ENCODE data around the gene ZNF273.
"Not testable (repeated sequence)": the region's sequence is repeated elsewhere in the genome, so short reads cannot be mapped to it uniquely, and the experiment has no call there.

Gene ZNF273

DNA sequence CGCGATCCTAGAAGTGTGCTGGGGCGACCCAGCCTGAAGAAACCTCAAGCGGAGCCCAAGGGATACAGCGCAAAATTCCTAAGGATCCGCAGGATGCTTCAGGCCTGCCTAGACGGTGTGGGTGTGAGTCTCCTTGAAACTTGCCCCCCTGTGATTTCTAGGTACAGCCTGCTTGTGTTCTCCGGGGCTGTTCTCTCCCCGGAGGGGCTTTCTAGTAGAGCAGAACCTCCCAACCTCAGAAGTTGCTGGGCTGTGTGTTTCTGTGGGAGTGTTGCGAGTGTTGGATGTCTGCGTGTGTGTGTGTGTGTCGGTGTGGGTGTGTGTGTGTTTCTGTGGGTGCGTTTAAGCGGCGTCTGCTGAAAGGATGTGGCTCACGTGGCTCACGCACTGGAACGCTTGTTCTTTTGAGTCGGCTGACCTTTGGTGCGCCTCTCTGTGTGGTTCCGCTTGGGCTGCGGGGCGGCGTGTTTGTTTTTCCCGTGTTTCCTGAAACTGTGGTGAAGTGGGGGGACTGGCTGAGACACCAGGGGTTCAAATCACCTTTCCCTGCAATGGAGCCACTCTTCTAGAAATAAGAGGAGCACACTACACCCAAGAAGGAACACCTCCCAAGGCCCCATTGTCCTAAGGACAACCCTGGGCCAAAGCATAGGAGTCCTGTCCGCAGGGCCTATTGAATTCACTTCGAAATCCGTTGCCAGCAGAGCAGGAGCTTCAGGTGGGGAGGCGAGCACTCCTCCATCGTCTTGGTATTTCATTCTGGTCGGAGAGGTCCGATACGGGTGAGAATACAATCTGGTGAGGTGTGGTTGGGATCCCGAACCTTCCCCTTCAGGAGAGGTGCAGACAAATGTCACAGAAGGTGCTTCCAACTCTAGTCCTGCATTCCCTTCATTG lies 25.1 kb upstream of the ZNF273 start:
- no peak for DNase-seq

DNA sequence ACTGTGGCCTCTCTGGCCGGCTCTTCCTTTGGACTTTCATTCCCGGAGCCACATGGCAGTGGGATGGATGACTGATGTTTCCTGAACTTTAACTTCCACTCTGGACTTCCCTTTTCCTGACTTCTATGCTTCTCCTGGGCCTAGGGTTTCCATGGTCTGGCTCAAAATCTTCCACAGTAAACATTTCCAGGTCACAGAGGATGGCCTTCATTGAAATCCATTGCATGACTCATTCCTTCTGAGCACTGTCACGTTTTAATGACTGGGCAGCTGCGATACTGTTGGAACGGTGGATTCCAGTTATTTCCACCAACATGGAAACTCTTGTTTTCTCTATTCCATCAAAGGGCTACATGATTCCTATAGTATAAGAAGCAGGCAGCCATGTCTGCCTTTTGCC lies 24.4 kb upstream of the ZNF273 start:
- DNase-seq: no peak

DNA sequence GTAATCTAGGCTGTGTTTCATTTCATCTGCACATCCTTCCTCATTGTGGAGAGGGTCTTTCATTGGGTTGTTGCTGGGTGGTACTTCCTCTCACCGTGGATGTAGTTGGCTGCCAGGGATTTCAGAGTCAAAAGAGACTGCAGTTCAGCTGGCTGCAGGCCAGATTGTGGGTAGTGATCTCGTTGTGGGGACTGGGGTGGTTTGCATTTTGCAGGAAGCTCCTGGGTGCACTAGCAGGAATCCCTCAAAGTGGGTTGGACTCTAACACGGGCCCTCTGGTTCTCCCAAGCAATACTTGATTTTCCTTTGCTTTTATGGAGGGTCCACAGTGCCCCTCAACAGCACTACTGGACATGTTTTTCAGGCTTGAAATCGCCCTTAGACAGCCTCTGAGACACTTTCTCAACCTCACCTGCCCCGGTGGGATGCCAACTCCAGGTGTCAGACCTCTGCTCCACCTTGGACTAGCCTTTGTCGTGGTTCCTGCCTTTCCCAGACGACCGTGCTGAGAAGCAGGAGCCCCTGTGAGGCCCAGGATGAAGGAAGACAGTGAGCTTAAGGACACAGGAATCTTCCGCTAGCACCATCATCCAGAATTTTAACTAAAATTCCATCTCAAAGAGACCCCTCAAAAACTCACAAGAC lies 23.9 kb upstream of the ZNF273 start:
- DNase-seq: no peak

DNA sequence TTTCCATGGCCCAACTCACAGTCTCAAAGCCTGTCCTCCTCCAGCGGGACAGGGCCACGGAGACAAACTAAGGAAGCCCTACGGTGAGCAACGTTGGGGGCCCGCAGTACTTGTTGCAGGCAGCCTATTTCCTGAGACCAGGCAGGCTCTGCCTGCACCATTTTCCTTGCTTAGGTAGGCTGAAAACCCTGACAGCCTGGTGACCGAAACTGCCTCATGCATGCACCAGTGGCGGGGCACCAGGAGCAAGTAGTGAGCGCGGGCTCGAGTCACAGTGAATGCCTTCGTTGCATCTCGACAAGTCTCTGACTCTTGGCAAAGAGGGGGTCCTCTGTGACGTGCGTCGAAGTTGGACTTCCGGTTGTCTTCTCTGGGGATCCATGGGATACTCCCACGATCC lies 23.3 kb upstream of the ZNF273 start:
- no peak for DNase-seq

DNA sequence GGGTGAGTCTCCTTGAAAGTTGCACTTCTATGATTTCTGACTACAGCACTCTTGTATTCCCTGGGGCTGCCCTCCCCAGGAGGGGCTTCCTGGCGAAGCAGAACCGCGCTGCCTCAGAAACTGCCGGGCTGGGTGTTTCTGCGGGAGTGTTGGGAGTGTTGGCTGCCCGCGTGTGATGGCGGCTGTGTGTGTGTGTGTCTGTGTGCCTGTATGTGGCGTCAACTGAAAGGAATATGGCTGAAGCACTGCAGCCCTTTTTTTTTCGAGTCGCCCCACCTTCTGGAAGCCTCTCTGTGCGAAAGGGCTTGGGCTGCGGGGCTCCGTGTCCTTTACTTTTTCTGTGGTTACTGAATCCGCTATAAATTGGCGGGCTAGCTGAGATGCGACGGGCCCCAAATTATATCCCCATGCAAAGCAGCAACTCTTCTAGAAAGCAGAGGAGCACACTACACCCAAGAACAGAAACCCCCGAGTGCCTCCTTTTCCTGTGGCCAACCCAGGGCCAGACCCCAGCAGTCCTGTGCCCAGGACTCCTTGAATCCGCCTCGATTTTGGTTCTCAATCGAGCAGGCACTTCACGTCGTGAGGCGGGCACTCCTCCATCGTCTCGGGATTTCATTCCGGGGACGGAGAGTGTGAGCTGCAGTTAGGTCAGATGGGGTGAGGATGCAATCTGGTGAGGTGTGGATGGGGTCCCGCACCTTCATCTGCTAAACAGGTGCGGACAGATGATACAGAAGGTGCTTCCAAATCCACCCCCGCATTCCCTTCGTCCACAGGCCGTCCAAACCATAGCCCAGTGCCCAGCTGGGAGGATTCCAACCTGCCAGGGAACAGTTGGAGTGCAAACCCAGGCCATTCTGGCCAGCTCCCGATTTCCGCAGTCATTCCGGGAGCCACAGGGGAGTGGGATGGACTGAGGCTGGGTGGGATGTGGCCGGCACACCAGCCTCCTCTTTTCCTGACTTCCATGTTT lies 22.5 kb upstream of the ZNF273 start:
- DNase-seq: no peak

DNA sequence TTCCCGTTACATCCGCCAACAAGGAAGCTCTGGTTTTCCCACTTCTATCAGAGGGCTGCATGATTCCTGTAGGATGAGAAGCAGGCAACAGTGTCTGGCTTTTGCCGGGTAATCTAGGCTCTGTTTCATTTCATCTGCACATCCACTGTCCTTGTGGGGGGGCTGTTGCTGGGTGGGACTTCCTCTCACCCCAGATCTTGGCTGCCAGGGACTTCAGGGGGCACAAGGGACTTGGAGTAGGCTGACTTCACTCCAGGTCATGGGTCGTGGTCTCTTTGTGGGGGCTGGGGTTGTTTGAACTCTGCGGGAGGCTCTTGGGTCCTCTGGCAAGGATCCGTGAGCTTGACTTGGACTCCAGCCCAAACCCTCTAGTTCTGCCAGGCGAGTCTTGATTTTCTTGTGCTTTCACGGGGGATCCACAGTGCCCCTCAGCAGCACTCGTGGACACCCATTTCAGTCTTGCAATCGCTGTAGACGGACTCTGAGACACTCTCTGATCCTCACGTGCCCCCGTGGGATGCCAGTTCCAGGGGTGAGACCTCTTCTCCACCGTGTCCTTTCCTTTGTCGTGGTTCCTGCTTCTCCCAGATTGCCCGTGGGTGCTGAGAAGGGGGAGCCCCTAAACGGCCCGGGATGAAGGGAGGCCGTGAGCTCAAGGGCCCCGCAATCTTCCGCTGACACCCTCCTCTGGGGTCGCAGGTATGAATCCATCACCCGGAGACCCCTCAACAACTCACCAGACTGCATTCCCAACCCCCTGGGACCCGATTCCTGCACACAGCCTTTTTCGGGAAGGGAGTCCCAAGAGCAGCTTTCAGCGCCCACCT lies 21.4 kb upstream of the ZNF273 start:
- DNase-seq: no peak

DNA sequence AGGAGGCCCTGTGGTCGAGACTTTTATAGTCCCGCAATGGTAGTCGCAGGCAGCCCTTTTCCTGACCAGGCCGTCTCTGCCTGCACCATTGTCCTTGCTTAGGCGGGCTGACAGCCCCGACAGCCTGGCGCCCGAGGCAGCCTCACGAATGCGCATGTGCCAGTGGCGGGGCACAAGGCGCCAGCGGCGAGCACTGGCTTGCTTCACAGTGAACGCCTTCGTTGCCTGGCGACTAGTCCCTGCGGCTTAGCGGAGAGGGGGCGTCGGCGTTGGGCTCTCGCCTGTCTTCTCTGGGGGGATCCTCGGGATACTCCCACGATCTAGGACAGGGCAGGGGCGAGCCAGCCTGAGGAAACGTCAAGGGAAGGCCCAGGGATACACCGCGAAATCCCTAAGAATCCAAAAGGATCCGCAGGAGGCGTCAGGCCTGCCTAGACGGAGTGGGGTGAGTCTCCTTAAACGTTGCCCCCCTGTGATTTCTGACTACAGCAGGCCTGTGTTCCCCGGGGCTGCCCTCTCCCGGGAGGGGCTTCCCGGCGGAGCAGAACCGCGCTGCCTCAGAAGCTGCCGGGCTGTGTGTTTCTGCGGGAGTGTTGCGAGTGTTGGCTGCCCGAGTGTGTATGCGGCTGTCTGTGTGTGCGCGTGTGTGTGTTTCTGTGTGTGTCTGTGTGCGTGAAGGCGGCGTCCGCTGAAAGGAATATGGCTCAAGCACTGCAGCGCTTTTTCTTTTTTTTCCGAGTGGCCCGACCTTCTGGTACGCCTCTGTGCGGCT lies 20.5 kb upstream of the ZNF273 start:
- DNase-seq: no peak

DNA sequence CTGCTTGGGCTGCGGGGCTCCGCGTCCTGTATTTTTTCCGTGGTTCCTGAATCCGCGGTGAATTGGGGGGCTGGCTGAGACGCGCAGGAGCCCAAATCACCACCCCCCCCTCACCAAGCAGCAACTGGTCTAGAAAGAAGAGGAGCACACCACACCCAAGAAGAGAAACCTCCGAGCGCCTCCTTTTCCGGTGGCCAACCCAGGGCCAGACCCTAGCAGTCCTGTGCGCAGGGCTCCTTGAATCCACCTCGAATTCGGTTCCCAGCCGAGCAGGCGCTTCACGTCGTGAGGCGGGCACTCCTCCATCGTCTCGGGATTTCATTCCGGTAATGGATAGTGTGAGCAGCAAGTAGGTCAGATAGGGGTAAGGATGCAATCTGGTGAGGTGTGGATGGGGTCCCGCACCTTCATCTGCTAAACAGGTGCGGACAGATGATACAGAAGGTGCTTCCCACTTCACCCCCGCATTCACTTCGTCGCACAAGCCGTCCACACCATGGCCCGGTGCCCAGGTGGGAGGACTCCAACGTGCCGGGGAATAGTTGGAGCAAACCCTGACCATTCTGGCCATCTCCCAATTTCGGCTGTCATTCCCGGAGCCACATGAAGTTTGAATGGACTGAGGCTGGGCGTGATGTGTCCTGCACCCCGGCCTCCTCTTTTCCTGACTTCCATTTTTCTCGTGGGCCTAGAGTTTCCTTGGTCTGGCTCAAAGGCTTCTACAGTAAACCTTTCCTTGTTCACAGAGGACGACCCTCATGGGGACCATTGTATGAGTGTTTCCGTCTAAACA lies 19.8 kb upstream of the ZNF273 start:
- no peak for DNase-seq

DNA sequence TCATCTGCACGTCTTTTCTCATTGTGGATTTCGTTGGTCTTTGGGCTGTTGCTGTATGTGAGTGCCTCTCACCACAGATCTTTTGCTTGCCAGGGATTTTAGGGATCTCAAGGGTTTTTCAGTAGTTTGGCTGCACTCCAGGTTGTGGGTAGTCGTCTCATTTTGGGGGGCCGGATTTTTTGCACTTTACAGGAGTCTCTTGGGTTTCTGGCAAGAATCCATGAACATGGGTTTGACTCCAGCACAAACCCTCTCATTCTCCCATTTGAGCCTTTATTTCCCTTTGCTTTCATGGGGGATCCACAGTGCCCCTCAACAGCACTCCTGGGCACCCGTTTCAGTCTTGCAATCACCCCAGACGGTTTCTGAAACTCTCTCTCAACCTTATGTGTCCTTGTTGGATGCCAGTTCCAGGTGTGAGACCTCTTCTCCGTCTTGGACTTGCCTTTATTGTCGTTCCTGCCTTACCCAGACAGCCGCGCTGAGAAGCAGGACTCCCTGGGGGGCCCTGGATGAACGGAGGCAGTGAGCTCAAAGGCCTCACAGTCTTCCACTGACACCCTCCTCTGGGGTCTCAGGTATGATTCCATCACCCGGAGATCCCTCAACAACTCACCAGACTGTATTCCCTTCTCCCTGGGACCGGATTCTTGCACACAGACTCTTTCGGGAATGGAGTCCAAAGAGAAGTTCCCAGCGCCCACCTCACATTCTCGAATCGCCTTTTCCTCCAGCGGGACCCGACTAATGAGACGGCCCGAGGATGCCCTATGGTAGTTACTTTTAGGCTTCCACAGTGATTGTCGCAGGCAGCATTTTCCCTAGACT lies 18.8 kb upstream of the ZNF273 start:
- DNase-seq: no peak

DNA sequence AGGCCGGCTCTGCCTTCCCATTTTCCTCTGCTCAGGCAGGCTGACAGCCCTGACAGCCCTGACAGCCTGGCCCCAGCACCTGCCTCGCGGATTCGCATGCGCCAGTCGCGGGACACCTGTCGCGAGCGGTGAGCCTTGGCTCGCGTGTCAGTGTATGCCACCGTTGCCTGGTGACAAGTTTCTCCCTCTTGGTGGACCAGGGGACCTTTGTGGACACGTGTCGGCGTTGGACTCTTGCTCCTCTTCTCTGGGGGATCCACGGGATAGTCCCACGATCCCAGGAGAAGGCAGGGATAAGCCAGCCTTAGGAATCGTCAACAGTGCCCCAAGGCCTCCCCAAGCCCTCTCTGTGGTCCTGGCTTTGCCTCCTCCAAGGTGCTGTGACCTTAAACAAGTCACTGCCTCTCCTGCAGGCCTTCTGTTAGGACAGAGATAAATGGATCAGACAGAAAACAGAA lies 18.1 kb upstream of the ZNF273 start:
- no peak for DNase-seq

DNA sequence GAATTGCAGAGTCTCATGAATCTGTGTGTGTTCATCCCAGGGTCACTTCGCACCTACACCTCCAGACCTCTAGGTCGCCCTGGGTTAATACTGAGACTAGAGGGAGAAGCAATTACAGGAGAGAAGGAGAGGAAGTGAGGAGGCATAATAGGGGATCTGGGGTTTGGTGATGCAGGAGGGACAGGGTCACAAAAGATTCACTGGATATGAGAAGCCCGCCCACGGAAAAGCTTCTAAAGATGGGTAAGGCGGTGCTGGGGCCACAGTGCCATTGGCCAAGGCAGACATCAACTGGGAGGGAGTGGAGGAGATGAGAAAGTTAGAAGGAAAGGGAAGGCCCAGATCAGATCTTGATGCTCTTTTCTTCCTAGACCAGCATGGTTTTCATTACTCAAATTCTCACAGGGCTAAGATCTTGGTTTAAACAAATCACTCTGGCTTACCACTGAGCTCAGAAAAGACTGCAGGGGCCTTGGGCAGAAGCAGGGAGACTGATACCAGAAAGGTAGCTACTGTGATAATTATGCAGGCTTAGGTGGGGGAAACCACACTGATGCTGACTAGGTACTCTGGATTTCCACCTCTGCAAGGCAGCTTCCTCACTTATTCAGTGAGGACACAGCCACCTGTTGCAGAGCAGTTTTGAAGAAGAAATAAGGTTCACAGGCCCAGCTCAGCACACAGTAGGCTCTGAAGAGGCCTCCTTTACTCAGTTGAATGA lies 17.4 kb upstream of the ZNF273 start:
- no peak for DNase-seq

DNA sequence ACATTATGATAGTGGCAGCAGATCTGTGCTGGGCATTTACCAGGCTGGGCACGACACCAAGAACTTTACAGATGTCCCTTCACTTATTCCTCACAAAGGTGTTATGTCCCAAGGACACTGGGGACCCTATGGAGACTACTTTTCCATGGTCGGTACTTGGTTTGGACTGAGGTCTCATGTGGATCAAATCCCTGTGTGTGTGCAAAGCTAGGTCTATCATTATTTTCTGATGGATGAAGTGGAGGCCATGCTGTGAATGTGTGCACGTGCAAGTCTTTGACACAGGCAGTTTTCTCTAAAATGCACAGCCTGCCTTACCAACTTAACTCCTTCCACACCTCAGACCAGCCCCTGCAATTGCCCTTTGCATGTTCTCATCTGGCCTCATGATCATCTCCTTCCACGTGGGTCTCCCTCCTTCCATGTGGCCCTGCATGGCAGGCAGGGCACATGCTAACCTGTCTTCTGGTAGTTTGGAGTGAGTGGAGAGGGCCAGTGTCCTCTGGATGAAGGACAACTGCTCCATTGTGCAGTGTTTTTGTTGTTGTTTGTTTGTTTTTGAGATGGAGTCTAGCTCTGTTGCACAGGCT lies 16.0 kb upstream of the ZNF273 start:
- DNase-seq: no peak

DNA sequence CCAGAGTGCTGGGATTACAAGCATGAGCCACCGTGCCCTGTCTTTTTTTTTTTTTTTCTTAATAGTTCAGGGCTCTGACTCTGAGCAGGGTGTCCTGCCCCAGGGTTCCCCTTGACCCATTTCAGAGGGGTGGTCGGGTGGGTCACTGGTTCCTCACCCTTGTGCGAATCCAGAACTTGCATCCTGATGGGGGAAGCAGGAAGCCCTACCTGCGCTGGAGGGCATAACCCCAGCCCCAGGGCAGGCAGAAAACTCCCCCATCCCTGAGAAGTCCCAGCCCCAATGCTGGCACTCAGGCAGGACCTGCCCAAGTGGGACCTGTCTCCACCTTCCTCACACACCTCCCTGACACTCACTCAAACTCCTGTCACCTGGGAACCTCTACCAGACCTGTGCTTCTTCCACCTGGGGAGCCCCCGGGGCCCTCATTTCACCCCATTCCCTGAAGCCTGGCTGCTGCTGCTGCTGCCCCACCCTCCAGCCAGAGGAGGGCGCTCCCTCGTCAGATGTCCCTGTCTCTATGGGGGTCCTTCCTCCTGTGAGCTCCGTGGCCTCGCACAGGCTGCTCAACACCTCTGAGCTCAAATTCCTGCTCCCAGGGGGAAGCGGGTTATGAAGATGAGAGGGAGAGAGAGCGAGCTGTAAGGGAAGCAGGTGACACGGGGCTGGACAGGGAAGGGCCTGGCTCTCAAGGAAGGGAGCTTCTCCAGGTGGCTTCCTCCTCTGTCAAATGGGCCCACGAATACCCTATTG lies 15.1 kb upstream of the ZNF273 start:
- no peak for DNase-seq

DNA sequence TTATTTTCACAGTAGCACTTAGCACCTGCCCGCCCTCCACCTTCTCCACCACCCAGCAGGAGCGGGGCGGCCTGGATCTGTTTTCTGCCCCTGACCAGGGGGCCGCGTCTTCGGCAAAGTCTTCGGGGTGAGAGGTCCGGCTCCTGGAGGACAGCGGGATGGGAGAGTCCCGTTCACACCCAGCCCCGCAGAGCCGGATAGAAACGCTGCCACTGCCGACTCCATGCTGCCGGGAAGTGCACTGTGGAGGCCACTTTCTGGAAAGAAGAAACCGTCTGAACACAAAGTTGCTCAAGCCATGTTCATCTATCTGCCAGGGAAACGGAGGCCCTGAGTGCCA lies 14.5 kb upstream of the ZNF273 start:
- DNase-seq: no peak

DNA sequence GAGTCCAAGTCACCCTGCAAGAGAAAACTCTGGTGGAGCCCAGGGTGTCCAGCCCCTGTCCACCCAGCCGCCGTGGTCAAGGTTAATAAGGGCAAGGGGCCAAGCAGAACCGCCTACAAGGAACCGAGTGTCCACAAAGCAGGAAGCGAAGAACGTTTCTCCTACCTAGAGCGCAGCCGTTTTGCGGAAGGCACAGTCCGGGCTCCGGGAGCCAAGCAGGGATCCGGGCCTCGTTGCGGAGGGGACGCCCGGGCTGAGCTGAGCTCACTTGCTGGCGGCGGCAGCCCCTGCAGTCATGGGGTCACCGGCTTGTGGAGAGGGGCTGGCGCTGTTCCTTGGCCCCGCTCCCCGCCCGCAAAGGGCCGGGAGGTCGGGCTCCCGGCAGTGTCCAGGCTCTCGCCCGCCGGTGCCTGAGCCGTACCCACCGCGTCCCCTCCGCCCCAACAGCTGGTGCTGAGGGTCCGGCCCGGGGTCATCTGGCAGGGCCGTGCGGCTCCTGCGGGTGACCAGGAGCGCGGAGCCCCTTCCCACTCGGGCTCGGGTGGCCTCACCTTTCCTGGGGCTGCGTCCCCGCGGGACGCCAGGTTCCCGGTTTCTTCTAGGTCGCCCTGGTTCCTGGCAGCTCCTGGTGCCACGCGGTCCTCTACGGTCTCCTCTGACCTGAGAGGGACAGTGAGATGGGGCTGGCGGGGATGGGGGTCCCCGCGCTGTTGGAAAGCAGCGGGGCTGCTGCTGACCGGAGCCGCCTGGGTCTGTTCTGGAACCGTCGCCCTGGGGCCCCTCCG lies 14.0 kb upstream of the ZNF273 start:
- no peak for DNase-seq

DNA sequence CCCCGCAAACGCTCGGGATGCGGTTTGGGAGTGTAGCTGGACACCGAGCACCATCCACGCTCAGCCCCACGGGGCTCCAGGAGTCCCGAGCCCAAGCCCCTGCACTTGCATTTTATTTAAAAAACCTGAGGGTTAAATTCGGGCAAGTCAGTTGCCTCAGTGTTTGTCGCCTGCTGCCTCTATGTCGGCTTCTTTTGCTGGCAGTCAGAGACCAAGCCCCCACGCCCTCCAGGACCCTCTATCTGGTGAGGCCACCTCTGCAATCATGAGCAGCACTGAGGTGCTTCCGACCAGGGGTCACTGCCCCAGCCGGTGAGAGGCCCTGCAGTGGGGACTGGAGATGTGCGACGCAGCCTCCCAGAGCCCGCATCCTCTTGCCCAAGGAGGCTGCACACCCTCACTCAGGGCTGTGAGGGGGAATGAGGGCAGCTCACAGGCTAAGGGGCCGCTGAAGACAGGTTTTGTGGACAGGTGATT lies 13.3 kb upstream of the ZNF273 start:
- DNase-seq: no peak

DNA sequence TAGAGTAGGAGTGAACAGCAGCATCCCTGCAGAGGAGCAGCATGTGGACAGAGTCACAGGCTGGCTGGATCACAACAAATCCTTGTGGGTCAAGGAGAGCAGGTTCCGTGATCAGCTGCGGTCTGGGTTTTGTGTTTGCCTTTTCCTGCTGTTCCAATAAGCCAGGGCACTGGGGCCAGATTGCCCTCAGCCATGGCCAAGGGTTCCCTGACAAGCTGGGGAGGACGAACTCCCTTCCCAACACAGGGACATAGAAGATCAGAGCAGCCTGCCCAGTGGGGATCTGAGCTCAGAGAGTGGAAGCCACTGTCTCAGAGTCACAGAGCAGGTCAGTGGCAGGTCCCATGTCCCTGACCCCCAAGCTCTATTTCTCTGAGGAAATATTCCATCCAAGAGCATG lies 12.8 kb upstream of the ZNF273 start:
- DNase-seq: not testable (repeated sequence)

Measured in kidney glomerular epithelial cell (primary cell).